ENCODE data around the gene CDC26. TPM values are rescaled to one million over a fixed set of nuclear protein-coding genes. Genes with fewer than 3 reads are reported as not detected.

CDC26 gene
- total RNA-seq, 1 experiment from 2014 or later, result 32.4 TPM

DNA sequence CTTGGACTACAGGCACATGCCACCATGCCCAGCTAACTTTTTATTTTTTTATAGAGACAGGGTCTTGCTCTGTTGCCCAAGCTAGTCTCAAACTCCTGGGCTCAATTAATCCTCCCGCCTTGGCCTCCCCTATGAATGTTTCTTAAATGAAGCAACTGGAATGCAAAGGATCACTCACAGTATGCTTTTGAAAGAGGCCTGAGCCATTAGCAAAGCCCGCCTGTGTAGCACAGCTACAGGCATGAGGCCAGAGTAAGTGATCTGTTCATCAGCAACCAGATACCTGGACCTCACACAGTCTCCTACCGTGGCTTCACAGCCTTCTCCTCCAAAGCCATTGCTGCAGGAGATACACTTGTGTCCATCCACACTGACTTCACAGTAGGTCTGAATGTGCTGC, 44.7 kb upstream of the CDC26 start:
- no peak overlapping the region for H3K27ac ChIP-seq (ENCODE audit: low read length)
- H2AFZ ChIP-seq (ENCODE audit: low read length), result no peak overlapping the region
- H3K4me1 ChIP-seq (ENCODE audit: insufficient read depth, low read length), result no peaks in the 10 kb centered on the region
- no peak overlapping the region for H3K4me2 ChIP-seq (ENCODE audit: low read length)
- CTCF ChIA-PET, result no interaction called here
- no peak overlapping the region for H3K9ac ChIP-seq (ENCODE audit: low read length)
- no peaks in the 10 kb centered on the region for H3K9me2 ChIP-seq (replicated peaks; ENCODE audit: low read length)
- BruUV-seq (replicated peaks), result no TSS peak
- POLR2A ChIA-PET (ENCODE audit: unreplicated experiment), result interaction anchor here (0.6 kb wide), 1 partner anchor 145 kb away, joined by 4 read pairs; no protein-coding TSS in a partner anchor
- no peaks in the 10 kb centered on the region for H4K20me1 ChIP-seq (ENCODE audit: low read length)
- H3F3A ChIP-seq (ENCODE audit: low read length, unreplicated experiment), result no peaks in the 10 kb centered on the region
- H3K36me3 ChIP-seq (ENCODE audit: low read depth, low read length), result no peaks in the 10 kb centered on the region
- H3K4me3 ChIP-seq (ENCODE audit: low read length), result no peak overlapping the region
- TF ChIP-seq EZH2 (IDR thresholded peaks at IDR 0.05; ENCODE audit: low read length, unreplicated experiment), result no peak
- TF ChIP-seq, protein P1, sequence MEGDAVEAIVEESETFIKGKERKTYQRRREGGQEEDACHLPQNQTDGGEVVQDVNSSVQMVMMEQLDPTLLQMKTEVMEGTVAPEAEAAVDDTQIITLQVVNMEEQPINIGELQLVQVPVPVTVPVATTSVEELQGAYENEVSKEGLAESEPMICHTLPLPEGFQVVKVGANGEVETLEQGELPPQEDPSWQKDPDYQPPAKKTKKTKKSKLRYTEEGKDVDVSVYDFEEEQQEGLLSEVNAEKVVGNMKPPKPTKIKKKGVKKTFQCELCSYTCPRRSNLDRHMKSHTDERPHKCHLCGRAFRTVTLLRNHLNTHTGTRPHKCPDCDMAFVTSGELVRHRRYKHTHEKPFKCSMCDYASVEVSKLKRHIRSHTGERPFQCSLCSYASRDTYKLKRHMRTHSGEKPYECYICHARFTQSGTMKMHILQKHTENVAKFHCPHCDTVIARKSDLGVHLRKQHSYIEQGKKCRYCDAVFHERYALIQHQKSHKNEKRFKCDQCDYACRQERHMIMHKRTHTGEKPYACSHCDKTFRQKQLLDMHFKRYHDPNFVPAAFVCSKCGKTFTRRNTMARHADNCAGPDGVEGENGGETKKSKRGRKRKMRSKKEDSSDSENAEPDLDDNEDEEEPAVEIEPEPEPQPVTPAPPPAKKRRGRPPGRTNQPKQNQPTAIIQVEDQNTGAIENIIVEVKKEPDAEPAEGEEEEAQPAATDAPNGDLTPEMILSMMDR (conservative IDR thresholded peaks at IDR 0.05; ENCODE audit: low read depth, low read length), result no peak
- no peak for TF ChIP-seq EZH2phosphoT487 (IDR thresholded peaks at IDR 0.05; ENCODE audit: borderline replicate concordance, low read length)
- intact Hi-C loops (cut with micrococcal nuclease), result no loop called here
- no peaks in the 10 kb centered on the region for H3K9me3 ChIP-seq (ENCODE audit: low read length)
- H3K27me3 ChIP-seq (ENCODE audit: low read length), result no peaks in the 10 kb centered on the region
- no peak for ATAC-seq
- no peak for DNase-seq
- no peaks in the 10 kb centered on the region for H3K79me2 ChIP-seq (ENCODE audit: low read length)

DNA sequence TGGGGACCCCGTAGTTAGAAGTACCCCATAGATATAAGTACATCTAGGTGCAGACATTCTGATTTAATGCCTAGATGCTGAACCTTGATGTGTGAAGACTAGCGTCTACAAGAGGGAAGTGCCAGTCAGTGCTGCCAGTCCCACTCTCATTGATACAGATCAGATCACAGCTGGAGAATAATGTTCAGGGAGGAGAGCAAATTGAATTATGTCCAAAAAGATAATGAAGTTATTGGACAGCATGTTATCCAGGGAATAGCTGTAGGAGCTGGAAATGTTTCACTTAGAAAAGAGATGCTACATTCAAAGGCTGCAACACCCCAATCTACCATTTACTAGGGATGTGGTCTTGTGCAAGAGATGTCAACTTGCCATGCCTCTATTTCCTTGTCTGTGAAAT, 43.7 kb upstream of the CDC26 start:
- no TSS peak for BruUV-seq (replicated peaks)
- no peak overlapping the region for H2AFZ ChIP-seq (ENCODE audit: low read length)
- no peak overlapping the region for H3K4me2 ChIP-seq (ENCODE audit: low read length)
- H3K27me3 ChIP-seq (ENCODE audit: low read length), result no peaks in the 10 kb centered on the region
- H3K79me2 ChIP-seq (ENCODE audit: low read length), result no peaks in the 10 kb centered on the region
- ChIA-PET CTCF (no interaction called here), POLR2A (ENCODE audit: unreplicated experiment) (no interaction called here)
- no peaks in the 10 kb centered on the region for H3K4me1 ChIP-seq (ENCODE audit: insufficient read depth, low read length)
- intact Hi-C loops (cut with micrococcal nuclease), result no loop called here
- TF ChIP-seq, protein P1 (conservative IDR thresholded peaks at IDR 0.05; ENCODE audit: low read depth, low read length), result no peak
- TF ChIP-seq EZH2phosphoT487 (IDR thresholded peaks at IDR 0.05; ENCODE audit: borderline replicate concordance, low read length) (no peak), EZH2 (IDR thresholded peaks at IDR 0.05; ENCODE audit: low read length, unreplicated experiment) (no peak)
- ATAC-seq (no peak), DNase-seq (no peak)
- H3K9me3 ChIP-seq (ENCODE audit: low read length), result no peaks in the 10 kb centered on the region
- H3K9ac ChIP-seq (ENCODE audit: low read length), result no peak overlapping the region
- no peaks in the 10 kb centered on the region for H4K20me1 ChIP-seq (ENCODE audit: low read length)
- no peak overlapping the region for H3K27ac ChIP-seq (ENCODE audit: low read length)
- H3K4me3 ChIP-seq (ENCODE audit: low read length), result no peak overlapping the region
- H3K36me3 ChIP-seq (ENCODE audit: low read depth, low read length), result no peaks in the 10 kb centered on the region
- H3F3A ChIP-seq (ENCODE audit: low read length, unreplicated experiment), result no peaks in the 10 kb centered on the region
- H3K9me2 ChIP-seq (replicated peaks; ENCODE audit: low read length), result no peaks in the 10 kb centered on the region

DNA sequence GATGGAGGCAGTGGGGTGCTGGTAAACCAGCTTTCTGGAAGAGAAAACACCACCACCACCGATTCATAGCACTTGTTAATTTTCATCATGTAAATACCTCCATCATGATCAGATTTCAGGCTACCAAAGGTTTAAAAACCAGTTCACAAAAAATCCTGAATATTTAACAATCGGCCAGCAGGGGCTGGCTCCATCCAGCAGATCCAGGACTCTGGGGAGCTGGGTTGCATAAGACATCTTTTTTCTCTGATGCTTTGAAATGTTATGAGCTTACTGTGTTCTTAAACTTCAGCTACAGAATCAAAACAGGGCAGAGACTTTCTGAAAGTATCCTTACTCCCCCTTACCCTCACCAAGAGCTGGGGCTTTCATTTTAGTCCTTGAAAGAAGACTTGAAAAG, 42.4 kb upstream of the CDC26 start:
- H3K4me3 ChIP-seq (ENCODE audit: low read length), result no peak overlapping the region
- H3K9me2 ChIP-seq (replicated peaks; ENCODE audit: low read length), result no peaks in the 10 kb centered on the region
- no peaks in the 10 kb centered on the region for H3K27me3 ChIP-seq (ENCODE audit: low read length)
- H3K4me1 ChIP-seq (ENCODE audit: insufficient read depth, low read length), result no peaks in the 10 kb centered on the region
- H3K27ac ChIP-seq (ENCODE audit: low read length), result no peak overlapping the region
- no peak for DNase-seq
- ChIA-PET CTCF (no interaction called here), POLR2A (ENCODE audit: unreplicated experiment) (no interaction called here)
- TF ChIP-seq EZH2phosphoT487 (IDR thresholded peaks at IDR 0.05; ENCODE audit: borderline replicate concordance, low read length), result no peak
- TF ChIP-seq, protein P1 (conservative IDR thresholded peaks at IDR 0.05; ENCODE audit: low read depth, low read length), result 0 out of 2 replicates have a peak, but pooled peaks have one; percentile 30
- no peaks in the 10 kb centered on the region for H3K79me2 ChIP-seq (ENCODE audit: low read length)
- H3K9me3 ChIP-seq (ENCODE audit: low read length), result no peaks in the 10 kb centered on the region
- H3K36me3 ChIP-seq (ENCODE audit: low read depth, low read length), result no peaks in the 10 kb centered on the region
- intact Hi-C loops (cut with micrococcal nuclease), result no loop called here
- no peaks in the 10 kb centered on the region for H4K20me1 ChIP-seq (ENCODE audit: low read length)
- H3K4me2 ChIP-seq (ENCODE audit: low read length), result no peak overlapping the region
- BruUV-seq (replicated peaks), result no TSS peak
- H3K9ac ChIP-seq (ENCODE audit: low read length), result no peak overlapping the region
- no peaks in the 10 kb centered on the region for H3F3A ChIP-seq (ENCODE audit: low read length, unreplicated experiment)
- H2AFZ ChIP-seq (ENCODE audit: low read length), result no peak overlapping the region
- no peak for ATAC-seq

Data from PC-3 (cell line).